Measurements from ENCODE around the gene AHCYL2.

AHCYL2 gene

DNA sequence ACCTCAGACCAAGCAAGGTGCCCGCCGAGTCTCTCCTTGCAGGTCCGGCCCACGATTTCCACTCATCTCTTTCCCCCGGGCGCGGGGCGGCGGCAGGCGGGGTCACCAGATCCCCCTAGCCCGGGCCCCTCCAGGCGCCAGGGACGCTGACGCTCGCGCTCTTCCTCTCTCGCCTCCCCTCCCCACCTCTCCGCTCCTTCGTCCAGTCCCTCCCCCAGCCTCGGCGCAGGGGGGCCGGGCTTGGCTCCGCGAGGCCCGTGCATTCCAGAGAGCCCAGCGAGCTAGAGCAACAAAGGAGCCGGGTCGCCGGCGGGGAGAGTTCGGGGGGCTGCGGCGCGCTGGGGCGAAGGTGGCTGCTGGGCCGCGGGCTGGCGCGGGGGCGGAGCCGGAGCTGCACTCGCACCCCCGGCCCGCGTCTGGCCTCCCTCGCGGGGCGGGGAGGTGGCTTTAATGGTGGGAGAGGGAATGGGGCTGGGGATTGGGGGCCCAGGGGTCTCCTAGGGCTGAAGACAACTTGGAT lies 36.4 kb upstream of the AHCYL2 start, which contains the start of gene SMO:
Gene SMO, plus strand, starts transcription at position 262 of the 520 bp plus-strand sequence. CDS start 519 bp downstream, outside the sequence.
- DNase-seq (ENCODE audit: low read depth) = no peak
- peak within 1 kb of the TSS; percentile 55 for H3K4me3 ChIP-seq (ENCODE audit: control insufficient read depth, low read depth, low read length)
- TF ChIP-seq, protein P1, sequence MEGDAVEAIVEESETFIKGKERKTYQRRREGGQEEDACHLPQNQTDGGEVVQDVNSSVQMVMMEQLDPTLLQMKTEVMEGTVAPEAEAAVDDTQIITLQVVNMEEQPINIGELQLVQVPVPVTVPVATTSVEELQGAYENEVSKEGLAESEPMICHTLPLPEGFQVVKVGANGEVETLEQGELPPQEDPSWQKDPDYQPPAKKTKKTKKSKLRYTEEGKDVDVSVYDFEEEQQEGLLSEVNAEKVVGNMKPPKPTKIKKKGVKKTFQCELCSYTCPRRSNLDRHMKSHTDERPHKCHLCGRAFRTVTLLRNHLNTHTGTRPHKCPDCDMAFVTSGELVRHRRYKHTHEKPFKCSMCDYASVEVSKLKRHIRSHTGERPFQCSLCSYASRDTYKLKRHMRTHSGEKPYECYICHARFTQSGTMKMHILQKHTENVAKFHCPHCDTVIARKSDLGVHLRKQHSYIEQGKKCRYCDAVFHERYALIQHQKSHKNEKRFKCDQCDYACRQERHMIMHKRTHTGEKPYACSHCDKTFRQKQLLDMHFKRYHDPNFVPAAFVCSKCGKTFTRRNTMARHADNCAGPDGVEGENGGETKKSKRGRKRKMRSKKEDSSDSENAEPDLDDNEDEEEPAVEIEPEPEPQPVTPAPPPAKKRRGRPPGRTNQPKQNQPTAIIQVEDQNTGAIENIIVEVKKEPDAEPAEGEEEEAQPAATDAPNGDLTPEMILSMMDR (conservative IDR thresholded peaks at IDR 0.05; ENCODE audit: control insufficient read depth, insufficient read depth, low read depth, low read length) = no peak

DNA sequence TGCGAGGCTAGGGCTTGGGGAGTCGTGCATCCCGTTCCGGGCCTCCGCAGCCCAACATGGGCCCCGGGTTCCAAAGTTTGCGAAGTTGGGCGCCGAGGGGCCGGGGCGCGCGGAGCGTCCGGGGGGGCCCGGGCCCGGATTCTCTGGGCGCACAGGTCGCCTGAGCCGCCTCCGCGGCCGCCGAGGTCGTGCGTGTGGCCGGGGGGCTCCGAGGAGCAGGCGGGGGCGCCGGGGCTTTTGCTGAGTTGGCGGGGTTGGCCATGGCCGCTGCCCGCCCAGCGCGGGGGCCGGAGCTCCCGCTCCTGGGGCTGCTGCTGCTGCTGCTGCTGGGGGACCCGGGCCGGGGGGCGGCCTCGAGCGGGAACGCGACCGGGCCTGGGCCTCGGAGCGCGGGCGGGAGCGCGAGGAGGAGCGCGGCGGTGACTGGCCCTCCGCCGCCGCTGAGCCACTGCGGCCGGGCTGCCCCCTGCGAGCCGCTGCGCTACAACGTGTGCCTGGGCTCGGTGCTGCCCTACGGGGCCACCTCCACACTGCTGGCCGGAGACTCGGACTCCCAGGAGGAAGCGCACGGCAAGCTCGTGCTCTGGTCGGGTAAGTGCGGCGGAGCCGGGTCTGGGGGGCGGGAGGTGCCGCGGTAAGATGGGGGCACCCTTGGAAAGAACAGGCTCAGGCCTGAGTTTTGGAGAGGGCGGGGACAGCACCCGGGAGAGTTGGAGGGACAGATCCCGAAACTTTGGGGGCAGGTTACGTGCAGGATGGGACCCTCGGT lies 35.8 kb upstream of the AHCYL2 start:
- H3K4me3 ChIP-seq (ENCODE audit: control insufficient read depth, low read depth, low read length) = peak overlapping the region; percentile 55
- peak; percentile 10 for DNase-seq (ENCODE audit: low read depth)
- TF ChIP-seq, protein P1 (conservative IDR thresholded peaks at IDR 0.05; ENCODE audit: control insufficient read depth, insufficient read depth, low read depth, low read length) = no peak

DNA sequence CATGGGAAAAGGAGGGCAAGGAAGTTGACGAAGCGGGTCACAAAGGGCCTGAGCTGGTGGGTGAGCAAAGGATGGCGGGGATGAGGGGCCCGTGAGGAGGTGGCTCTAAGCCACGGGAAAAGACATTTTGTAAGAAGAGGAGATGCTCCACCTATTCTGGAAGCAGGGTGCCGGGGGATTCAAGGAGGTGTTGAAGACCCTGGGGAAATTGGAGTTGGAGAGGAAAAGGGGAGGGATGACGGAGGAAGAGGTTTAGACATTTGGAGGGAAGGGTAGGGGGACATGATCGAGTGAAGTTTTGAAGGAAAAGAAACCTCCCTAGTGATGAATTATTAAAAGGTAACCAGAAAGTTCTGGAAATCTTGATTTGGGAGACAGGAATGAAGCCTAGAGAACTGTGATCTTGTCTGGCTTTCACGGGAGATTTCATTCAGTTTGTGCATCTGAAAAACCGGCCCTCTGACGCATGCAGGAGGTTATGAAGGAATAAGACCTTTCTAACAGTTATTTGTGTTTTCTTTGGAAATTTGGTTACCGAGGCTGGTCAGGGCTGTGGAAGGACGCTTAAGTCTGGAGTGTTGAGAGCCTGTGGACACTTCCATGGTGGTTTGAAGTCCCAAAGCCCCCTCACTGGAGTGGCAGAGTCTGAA lies 35.0 kb upstream of the AHCYL2 start:
- peak; percentile 17 for DNase-seq (ENCODE audit: low read depth)
- TF ChIP-seq, protein P1 (conservative IDR thresholded peaks at IDR 0.05; ENCODE audit: control insufficient read depth, insufficient read depth, low read depth, low read length) = no peak
- H3K4me3 ChIP-seq (ENCODE audit: control insufficient read depth, low read depth, low read length) = peak overlapping the region; percentile 55

DNA sequence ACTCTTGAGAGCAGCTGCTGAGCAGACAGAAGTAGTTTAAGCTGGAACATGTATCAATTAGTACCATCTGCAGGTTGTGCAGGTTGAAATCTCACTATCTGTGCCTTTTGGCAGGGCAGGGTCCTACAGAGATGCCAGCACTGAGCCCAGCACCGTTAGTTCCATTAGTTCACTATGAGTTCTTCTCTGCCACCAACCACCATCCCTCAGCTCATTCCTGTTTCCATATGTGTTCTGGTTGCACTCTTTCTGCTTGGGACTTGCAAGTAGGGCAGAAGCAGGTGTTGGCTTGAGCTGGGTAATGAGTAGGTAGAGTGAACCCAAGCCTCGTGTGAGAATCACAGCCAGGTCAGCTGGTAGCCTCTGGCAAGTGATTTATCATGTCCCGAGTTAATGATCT lies 33.6 kb upstream of the AHCYL2 start:
- DNase-seq (ENCODE audit: low read depth) = no peak
- TF ChIP-seq, protein P1 (conservative IDR thresholded peaks at IDR 0.05; ENCODE audit: control insufficient read depth, insufficient read depth, low read depth, low read length) = no peak
- no peak overlapping the region for H3K4me3 ChIP-seq (ENCODE audit: control insufficient read depth, low read depth, low read length)

DNA sequence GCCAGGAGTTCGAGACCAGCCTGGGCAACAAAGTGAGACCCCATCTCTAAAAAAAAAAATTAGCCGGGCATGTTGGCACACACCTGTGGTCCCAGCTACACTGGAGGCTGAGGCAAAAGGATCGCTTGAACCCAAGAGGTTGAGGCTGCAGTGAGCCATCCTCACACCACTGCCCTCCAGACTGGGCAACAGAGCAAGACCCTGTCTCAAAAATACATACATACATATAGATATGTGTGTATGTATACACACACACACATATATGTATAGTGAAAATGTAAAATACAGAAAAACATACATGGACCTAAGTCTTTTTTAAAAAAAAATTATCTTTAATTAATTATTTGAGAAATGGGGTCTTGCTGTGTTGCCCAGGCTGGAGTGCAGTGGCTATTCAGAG lies 30.9 kb upstream of the AHCYL2 start:
- no peak overlapping the region for H3K4me3 ChIP-seq (ENCODE audit: control insufficient read depth, low read depth, low read length)
- DNase-seq (ENCODE audit: low read depth) = no peak
- TF ChIP-seq, protein P1 (conservative IDR thresholded peaks at IDR 0.05; ENCODE audit: control insufficient read depth, insufficient read depth, low read depth, low read length) = no peak

DNA sequence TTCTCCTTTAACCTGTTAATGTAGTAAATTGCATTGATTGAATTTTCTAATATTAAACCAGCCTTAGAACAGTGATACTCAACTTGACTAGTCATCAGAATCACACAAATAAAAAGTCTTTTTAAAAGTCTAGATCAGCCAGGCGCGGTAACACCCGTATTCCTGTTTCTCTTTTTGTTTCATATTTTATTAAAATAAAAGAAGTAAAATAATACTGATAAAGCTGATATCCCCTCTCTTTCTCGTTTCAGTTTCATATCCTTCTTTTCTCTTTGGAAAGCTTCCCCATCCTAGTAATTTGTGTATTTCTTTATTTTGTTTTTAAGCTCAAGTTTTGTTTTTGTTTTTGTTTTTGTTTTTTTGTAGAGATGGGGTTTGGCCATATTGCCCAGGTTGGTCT lies 27.1 kb upstream of the AHCYL2 start:
- DNase-seq (ENCODE audit: low read depth) = no peak

More for the DNA sequence above, 27.1 kb upstream of the AHCYL2 start:
- H3K4me3 ChIP-seq (ENCODE audit: control insufficient read depth, low read depth, low read length) = no peak overlapping the region
- TF ChIP-seq, protein P1 (conservative IDR thresholded peaks at IDR 0.05; ENCODE audit: control insufficient read depth, insufficient read depth, low read depth, low read length) = no peak
